Activated CD8-positive, alpha-beta T cell treated with anti-CD3 and anti-CD28 coated beads for 36 hours (primary cell): Measurements from ENCODE around the gene SPATA6L. TPM values are rescaled to one million over a fixed set of nuclear protein-coding genes. Genes with fewer than 3 reads are reported as not detected.

Source experiments
- ATAC-seq: fragments of 200-7000 bp; cut with Tn5 transposase; one replicate; pipeline ENCODE4 v1.10.0; 2021; ENCODE audit warnings: mild to moderate bottlenecking, moderate library complexity
- CTCF ChIA-PET: fragments of 350-600 bp; sonication (Branson Sonifier 250); formaldehyde crosslinking; loops from one replicate; lab custom pipeline; 2021; ENCODE audit warnings: antibody characterized with exemption; lab: Charles Lee
- POLR2A ChIA-PET: fragments of 350-600 bp; sonication (Branson Sonifier 250); formaldehyde crosslinking; loops from one replicate; lab custom pipeline; 2021; ENCODE audit warnings: antibody characterized with exemption; lab: Charles Lee
- DNase-seq: peaks from one replicate; pipeline ENCODE4 v3.0.0-alpha.2; 2020
- H3K27ac Mint-ChIP-seq: one replicate; pipeline ENCODE4 v1.8.0; 2021; ENCODE audit warnings: mild to moderate bottlenecking, mixed read lengths
- H3K27me3 Mint-ChIP-seq: one replicate; pipeline ENCODE4 v1.8.0; 2021; ENCODE audit warnings: mixed read lengths
- H3K36me3 Mint-ChIP-seq: one replicate; pipeline ENCODE4 v1.8.0; 2021; ENCODE audit warnings: low read depth, mixed read lengths
- H3K4me1 Mint-ChIP-seq: one replicate; pipeline ENCODE4 v1.8.0; 2021; ENCODE audit warnings: low read depth, mixed read lengths
- H3K4me3 Mint-ChIP-seq: one replicate; pipeline ENCODE4 v1.8.0; 2021; ENCODE audit warnings: mild to moderate bottlenecking, moderate library complexity, mixed read lengths
- H3K9me3 Mint-ChIP-seq: one replicate; pipeline ENCODE4 v1.8.0; 2021; ENCODE audit warnings: mixed read lengths
- CTCF ChIP-seq: fragments of 200-600 bp; IDR thresholded peaks from one replicate; pipeline ENCODE4 v1.8.0; 2022; ENCODE audit warnings: antibody characterized with exemption, mild to moderate bottlenecking
- intact Hi-C: fragments of 100-400 bp; cut with micrococcal nuclease; formaldehyde crosslinking; loops from one replicate; pipeline ENCODE4 v1.10.0; 2022
- total RNA-seq, 2 experiments: library from RNA; stranded (reverse); gene quantifications; one replicate each; pipeline ENCODE4 v1.2.3, GENCODE V29; 2021

Gene SPATA6L
- total RNA-seq, 2 experiments from 2014 or later = 0.43 to 0.78 TPM

GRCh38 chr9:4559261-4560182 is 106.8 kb downstream of the SPATA6L start:
- DNase-seq (no peak), ATAC-seq (no peak)
- H3K36me3 Mint-ChIP-seq = no peaks in the 10 kb centered on the region
- intact Hi-C loops = no loop called here
- ChIA-PET POLR2A (no interaction called here), CTCF (no interaction called here)
- TF ChIP-seq CTCF = no peak
- no peaks in the 10 kb centered on the region for H3K9me3 Mint-ChIP-seq
- no peak overlapping the region for H3K4me3 Mint-ChIP-seq
- peaks cover 20% of the 10 kb centered on the region for H3K4me1 Mint-ChIP-seq
- no peak overlapping the region for H3K27ac Mint-ChIP-seq
- H3K27me3 Mint-ChIP-seq = no peaks in the 10 kb centered on the region

- no peaks in the 10 kb centered on the region for H3K36me3 Mint-ChIP-seq
- peaks cover 14% of the 10 kb centered on the region for H3K4me1 Mint-ChIP-seq
- no peaks in the 10 kb centered on the region for H3K27me3 Mint-ChIP-seq
- H3K9me3 Mint-ChIP-seq = no peaks in the 10 kb centered on the region
- POLR2A ChIA-PET = no interaction called here
- no peak overlapping the region for H3K4me3 Mint-ChIP-seq
- CTCF ChIA-PET = interaction anchor here (0.6 kb wide), 1 partner anchor 1245 kb away, joined by 3 read pairs; no protein-coding TSS in a partner anchor
- no peak for TF ChIP-seq CTCF
- intact Hi-C loops = no loop called here
- H3K27ac Mint-ChIP-seq = no peak overlapping the region
- DNase-seq (no peak), ATAC-seq (no peak)
These were observed 107.8 kb downstream of the SPATA6L start for GRCh38 chr9:4558371-4558998.

GRCh38 chr9:4555236-4555635 is 111.0 kb downstream of the SPATA6L start:
- H3K9me3 Mint-ChIP-seq = no peaks in the 10 kb centered on the region
- ChIA-PET POLR2A (no interaction called here), CTCF (no interaction called here)
- no peaks in the 10 kb centered on the region for H3K36me3 Mint-ChIP-seq
- no peak for TF ChIP-seq CTCF
- intact Hi-C loops = no loop called here
- no peak overlapping the region for H3K27ac Mint-ChIP-seq
- no peak for DNase-seq
- H3K27me3 Mint-ChIP-seq = no peaks in the 10 kb centered on the region
- no peak overlapping the region for H3K4me3 Mint-ChIP-seq
- no peak for ATAC-seq
- peaks cover 17% of the 10 kb centered on the region for H3K4me1 Mint-ChIP-seq

GRCh38 chr9:4553951-4554381 is 112.3 kb downstream of the SPATA6L start:
- peaks cover 20% of the 10 kb centered on the region for H3K4me1 Mint-ChIP-seq
- DNase-seq (no peak), ATAC-seq (no peak)
- intact Hi-C loops = no loop called here
- no peak for TF ChIP-seq CTCF
- CTCF ChIA-PET = no interaction called here
- POLR2A ChIA-PET = interaction anchor here (0.5 kb wide), 1 partner anchor 884 kb away, joined by 3 read pairs; no protein-coding TSS in a partner anchor
- H3K36me3 Mint-ChIP-seq = no peaks in the 10 kb centered on the region
- no peak overlapping the region for H3K27ac Mint-ChIP-seq
- H3K9me3 Mint-ChIP-seq = no peaks in the 10 kb centered on the region
- H3K4me3 Mint-ChIP-seq = no peak overlapping the region
- H3K27me3 Mint-ChIP-seq = no peaks in the 10 kb centered on the region
